A673 (cell line): Measurements from ENCODE around the gene SPON1. TPM values are rescaled to one million over a fixed set of nuclear protein-coding genes. Genes with fewer than 3 reads are reported as not detected.

Source experiments
- BruUV-seq: library from RNA; stranded (reverse); fragments of 400-500 nt; replicated peaks from 2 replicates; lab custom pipeline; 2021; lab: Mats Ljungman, UMichigan
- CTCF ChIA-PET: fragments of 300-600 bp; sonication (Branson Sonifier 250); formaldehyde crosslinking; loops from one replicate; lab custom pipeline; 2022; ENCODE audit warnings: antibody characterized with exemption; lab: Charles Lee
- POLR2A ChIA-PET: fragments of 300-600 bp; sonication (Branson Sonifier 250); formaldehyde crosslinking; loops from one replicate; lab custom pipeline; 2022; ENCODE audit warnings: antibody characterized with exemption; ENCODE audit not compliant: low non-redundant PET; lab: Charles Lee
- DNase-seq: peaks from one replicate; pipeline ENCODE4 v3.0.0-alpha.2; 2015; ENCODE audit warnings: low spot score
- H3K27ac ChIP-seq: fragments of 200-600 bp; sonication (generic); 2 replicates; pipeline ENCODE4 v1.5.1; 2016; ENCODE audit warnings: mixed run types, low read depth, mild to moderate bottlenecking, mixed read lengths, antibody characterized with exemption, low read length; ENCODE audit not compliant: poor library complexity, severe bottlenecking
- H3K27me3 ChIP-seq: fragments of 200-600 bp; sonication (generic); replicated peaks from 2 replicates; pipeline ENCODE4 v1.6.1; 2017; ENCODE audit warnings: mixed run types, low read depth, mild to moderate bottlenecking, mixed read lengths, antibody characterized with exemption, low read length; ENCODE audit not compliant: insufficient read depth, poor library complexity
- H3K36me3 ChIP-seq: fragments of 200-600 bp; sonication (generic); 2 replicates; pipeline ENCODE4 v1.6.1; 2016; ENCODE audit warnings: mixed run types, mild to moderate bottlenecking, mixed read lengths, antibody characterized with exemption, low read length; ENCODE audit not compliant: insufficient read depth, poor library complexity, severe bottlenecking
- H3K4me1 ChIP-seq: fragments of 200-600 bp; sonication (generic); 2 replicates; pipeline ENCODE4 v1.6.1; 2017; ENCODE audit warnings: mixed run types, mild to moderate bottlenecking, mixed read lengths, antibody characterized with exemption, low read length; ENCODE audit not compliant: insufficient read depth, poor library complexity, severe bottlenecking
- H3K4me3 ChIP-seq: fragments of 200-600 bp; sonication (generic); 2 replicates; pipeline ENCODE4 v1.5.1; 2016; ENCODE audit warnings: low read depth, mixed run types, mild to moderate bottlenecking, mixed read lengths, low read length; ENCODE audit not compliant: poor library complexity, severe bottlenecking
- H3K9me3 ChIP-seq: fragments of 200-600 bp; sonication (generic); 2 replicates; pipeline ENCODE4 v1.6.1; 2016; ENCODE audit warnings: mixed run types, low read depth, mild to moderate bottlenecking, mixed read lengths, antibody characterized with exemption, low read length; ENCODE audit not compliant: poor library complexity, severe bottlenecking
- CTCF ChIP-seq: fragments of 300-800, 200-600 bp; sonication (generic); conservative IDR thresholded peaks from 2 replicates; pipeline ENCODE4 v1.5.1; 2017; ENCODE audit warnings: low read depth, mild to moderate bottlenecking, antibody characterized with exemption, low read length, moderate library complexity, mixed read lengths
- EZH2 ChIP-seq: fragments of 200-600 bp; sonication (generic); IDR thresholded peaks from 2 replicates; pipeline ENCODE4 v1.6.1; 2017; ENCODE audit warnings: borderline replicate concordance, low read depth, mild to moderate bottlenecking, mixed read lengths, antibody characterized with exemption, low read length; ENCODE audit not compliant: poor library complexity, severe bottlenecking
- intact Hi-C: fragments of 100-400 bp; cut with micrococcal nuclease; formaldehyde crosslinking; loops from one replicate; pipeline ENCODE4 v1.10.0; 2022; ENCODE audit not compliant: unreplicated experiment
- total RNA-seq: library from RNA; stranded (reverse); gene quantifications from 2 replicates; pipeline ENCODE4 v1.2.3, GENCODE V29; 2021

The SPON1 gene
- total RNA-seq, 1 experiment from 2014 or later: not detected

GRCh38 chr11:14144934-14145333 lies 182.4 kb downstream of the SPON1 start:
- Histone ChIP-seq H3K9me3 (no peaks in the 10 kb centered on the region), H3K36me3 (no peaks in the 10 kb centered on the region), H3K4me1 (no peaks in the 10 kb centered on the region), H3K27ac (no peak overlapping the region), H3K4me3 (no peak overlapping the region), H3K27me3 (peaks cover 12% of the 10 kb centered on the region)
- intact Hi-C loops: no loop called here
- BruUV-seq: no TSS peak
- ChIA-PET CTCF (no interaction called here), POLR2A (no interaction called here)
- DNase-seq: no peak
- TF ChIP-seq EZH2: no peak
- TF ChIP-seq CTCF: no peak

GRCh38 chr11:14148653-14149273 lies 186.2 kb downstream of the SPON1 start:
- ChIA-PET POLR2A (no interaction called here), CTCF (no interaction called here)
- intact Hi-C loops: loop anchor here (2.0 kb wide), 2 partner anchors 192 to 376 kb away; no protein-coding TSS in a partner anchor
- H3K27ac ChIP-seq: no peak overlapping the region
- peak; percentile 25 for DNase-seq
- TF ChIP-seq EZH2: no peak
- TF ChIP-seq CTCF: peak; percentile 56; the same call in 1 of the 2 replicates
- peaks cover 12% of the 10 kb centered on the region for H3K27me3 ChIP-seq
- no peak overlapping the region for H3K4me3 ChIP-seq
- no peaks in the 10 kb centered on the region for H3K4me1 ChIP-seq
- BruUV-seq: no TSS peak
- no peaks in the 10 kb centered on the region for H3K9me3 ChIP-seq
- no peaks in the 10 kb centered on the region for H3K36me3 ChIP-seq

GRCh38 chr11:14149683-14150082 lies 187.2 kb downstream of the SPON1 start:
- no peak overlapping the region for H3K27ac ChIP-seq
- H3K27me3 ChIP-seq: peaks cover 12% of the 10 kb centered on the region
- BruUV-seq: no TSS peak
- intact Hi-C loops: loop anchor here (2.0 kb wide), 2 partner anchors 193 to 377 kb away; no protein-coding TSS in a partner anchor
- H3K36me3 ChIP-seq: no peaks in the 10 kb centered on the region
- H3K9me3 ChIP-seq: no peaks in the 10 kb centered on the region
- no peak overlapping the region for H3K4me3 ChIP-seq
- DNase-seq: no peak
- POLR2A ChIA-PET: no interaction called here
- TF ChIP-seq EZH2 (no peak), CTCF (no peak)
- CTCF ChIA-PET: no interaction called here
- H3K4me1 ChIP-seq: no peaks in the 10 kb centered on the region
